CD4-positive, alpha-beta T cell (primary cell): ENCODE data around the gene OR52M1. TPM values are rescaled to one million over a fixed set of nuclear protein-coding genes. Genes with fewer than 3 reads are reported as not detected.

Source experiments
- ATAC-seq: fragments of 200-7000 bp; cut with Tn5 transposase; one replicate; pipeline ENCODE4 v1.10.0; 2022; ENCODE audit warnings: mild to moderate bottlenecking; ENCODE audit not compliant: poor library complexity
- CTCF ChIA-PET: fragments of 350-600 bp; sonication (Branson Sonifier 250); formaldehyde crosslinking; loops from one replicate; lab custom pipeline; 2021; ENCODE audit warnings: antibody characterized with exemption, inconsistent platforms; lab: Charles Lee
- POLR2A ChIA-PET: fragments of 350-600 bp; sonication (Branson Sonifier 250); formaldehyde crosslinking; loops from one replicate; lab custom pipeline; 2021; ENCODE audit warnings: antibody characterized with exemption, inconsistent platforms; lab: Charles Lee
- DNase-seq, 14 experiments: peaks; one replicate each; pipeline ENCODE4 v3.0.0-alpha.2; 2013 to 2020; ENCODE audit warnings: mixed read lengths in 2 of 14
- H3K27ac ChIP-seq, 2 donors: one replicate each; pipeline versions ENCODE4 v1.5.1 to v1.7.0; 2013; ENCODE audit warnings: low read length in 2 of 2, low read depth in 1 of 2, mild to moderate bottlenecking in 1 of 2
- H3K27me3 ChIP-seq, 2 experiments: 1 replicate in 1 of 2; 2 replicates in 1 of 2; pipeline versions ENCODE4 v1.6.1 to v1.7.0; 2013; ENCODE audit warnings: low read length in 2 of 2, control low read depth in 1 of 2, mild to moderate bottlenecking in 1 of 2, moderate library complexity in 1 of 2; ENCODE audit not compliant: insufficient read depth in 2 of 2, control insufficient read depth in 1 of 2
- H3K36me3 ChIP-seq: one replicate; pipeline ENCODE4 v1.6.1; 2013; ENCODE audit warnings: low read length, control low read depth; ENCODE audit not compliant: insufficient read depth
- H3K4me1 ChIP-seq: one replicate; pipeline ENCODE4 v1.6.1; 2013; ENCODE audit warnings: low read length, control low read depth; ENCODE audit not compliant: insufficient read depth
- H3K4me3 ChIP-seq: one replicate; pipeline ENCODE4 v1.5.1; 2013; ENCODE audit warnings: mild to moderate bottlenecking, low read length, moderate library complexity
- H3K9me3 ChIP-seq, 2 experiments: 1 replicate in 1 of 2; 2 replicates in 1 of 2; pipeline versions ENCODE4 v1.6.1 to v1.7.0; 2013; ENCODE audit warnings: low read length in 2 of 2, mild to moderate bottlenecking in 2 of 2, control low read depth in 1 of 2, moderate library complexity in 1 of 2; ENCODE audit not compliant: control insufficient read depth in 1 of 2, insufficient read depth in 1 of 2
- H3K27ac Mint-ChIP-seq: one replicate; pipeline ENCODE4 v1.8.0; 2020; ENCODE audit warnings: mixed read lengths
- H3K27me3 Mint-ChIP-seq: one replicate; pipeline ENCODE4 v1.8.0; 2021; ENCODE audit warnings: mixed read lengths
- H3K36me3 Mint-ChIP-seq: one replicate; pipeline ENCODE4 v1.8.0; 2021; ENCODE audit warnings: low read depth, mixed read lengths
- H3K4me1 Mint-ChIP-seq: one replicate; pipeline ENCODE4 v1.8.0; 2021; ENCODE audit warnings: low read depth, mixed read lengths
- H3K4me3 Mint-ChIP-seq: one replicate; pipeline ENCODE4 v1.8.0; 2020; ENCODE audit warnings: mild to moderate bottlenecking, mixed read lengths
- H3K9me3 Mint-ChIP-seq: one replicate; pipeline ENCODE4 v1.8.0; 2020; ENCODE audit warnings: mixed read lengths
- intact Hi-C, 2 experiments: fragments of 100-400 bp; cut with DNase I in 1 of 2; cut with micrococcal nuclease in 1 of 2; formaldehyde crosslinking; loops; one replicate each; pipeline versions ENCODE4 v1.15.1 to v1.9.0; 2023 to 2025; cut with DNase I, micrococcal nuclease
- total RNA-seq, 174 experiments: library from RNA in 2 of 174; stranded (reverse) in 2 of 174; gene quantifications; one replicate each; pipeline ENCODE4 v1.2.3 and lab custom pipeline; 2021 to 2026
- TF ChIP-seq, protein P1 (sequence below): fragments of 200-600 bp; IDR thresholded peaks from one replicate; pipeline ENCODE4 v1.8.0; 2022; ENCODE audit warnings: antibody characterized with exemption, mild to moderate bottlenecking

Gene OR52M1
- total RNA-seq, 2 experiments from 2014 or later, result not detected

DNA sequence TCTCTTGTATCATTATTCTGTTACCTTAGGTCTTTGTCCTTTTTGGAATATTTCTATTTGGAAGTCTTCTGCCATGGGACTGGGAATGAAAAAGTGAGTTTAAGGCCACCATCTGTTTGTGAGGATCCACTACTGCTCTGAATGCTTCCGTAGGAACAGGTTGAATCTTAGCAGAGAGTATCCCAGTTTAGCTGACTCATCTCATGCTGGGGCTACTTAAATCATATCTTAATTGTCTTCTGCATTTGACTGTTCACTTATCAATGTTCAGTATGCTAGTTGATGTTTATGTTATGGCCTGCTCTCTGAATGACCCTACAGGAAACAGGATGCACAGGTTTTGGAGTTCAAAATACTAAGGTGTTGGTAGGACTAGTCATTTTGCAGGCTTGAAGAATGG, 35.1 kb downstream of the OR52M1 start:
- H3K4me1 Mint-ChIP-seq, result no peaks in the 10 kb centered on the region
- Histone ChIP-seq H3K9me3 (no peaks in the 10 kb centered on the region), H3K36me3 (no peaks in the 10 kb centered on the region), H3K4me1 (no peaks in the 10 kb centered on the region), H3K27ac (no peak overlapping the region), H3K4me3 (no peak overlapping the region), H3K27me3 (peaks cover 0 to 22% of the 10 kb centered on the region in 2 experiments)
- TF ChIP-seq, protein P1, sequence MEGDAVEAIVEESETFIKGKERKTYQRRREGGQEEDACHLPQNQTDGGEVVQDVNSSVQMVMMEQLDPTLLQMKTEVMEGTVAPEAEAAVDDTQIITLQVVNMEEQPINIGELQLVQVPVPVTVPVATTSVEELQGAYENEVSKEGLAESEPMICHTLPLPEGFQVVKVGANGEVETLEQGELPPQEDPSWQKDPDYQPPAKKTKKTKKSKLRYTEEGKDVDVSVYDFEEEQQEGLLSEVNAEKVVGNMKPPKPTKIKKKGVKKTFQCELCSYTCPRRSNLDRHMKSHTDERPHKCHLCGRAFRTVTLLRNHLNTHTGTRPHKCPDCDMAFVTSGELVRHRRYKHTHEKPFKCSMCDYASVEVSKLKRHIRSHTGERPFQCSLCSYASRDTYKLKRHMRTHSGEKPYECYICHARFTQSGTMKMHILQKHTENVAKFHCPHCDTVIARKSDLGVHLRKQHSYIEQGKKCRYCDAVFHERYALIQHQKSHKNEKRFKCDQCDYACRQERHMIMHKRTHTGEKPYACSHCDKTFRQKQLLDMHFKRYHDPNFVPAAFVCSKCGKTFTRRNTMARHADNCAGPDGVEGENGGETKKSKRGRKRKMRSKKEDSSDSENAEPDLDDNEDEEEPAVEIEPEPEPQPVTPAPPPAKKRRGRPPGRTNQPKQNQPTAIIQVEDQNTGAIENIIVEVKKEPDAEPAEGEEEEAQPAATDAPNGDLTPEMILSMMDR, result no peak
- intact Hi-C loops, result no loop called here
- no peaks in the 10 kb centered on the region for H3K9me3 Mint-ChIP-seq
- peaks cover 44% of the 10 kb centered on the region for H3K27me3 Mint-ChIP-seq
- CTCF ChIA-PET, result no interaction called here
- ATAC-seq (no peak), DNase-seq (no peak)
- POLR2A ChIA-PET, result no interaction called here
- H3K27ac Mint-ChIP-seq, result no peak overlapping the region
- H3K36me3 Mint-ChIP-seq, result no peaks in the 10 kb centered on the region
- H3K4me3 Mint-ChIP-seq, result no peak overlapping the region

DNA sequence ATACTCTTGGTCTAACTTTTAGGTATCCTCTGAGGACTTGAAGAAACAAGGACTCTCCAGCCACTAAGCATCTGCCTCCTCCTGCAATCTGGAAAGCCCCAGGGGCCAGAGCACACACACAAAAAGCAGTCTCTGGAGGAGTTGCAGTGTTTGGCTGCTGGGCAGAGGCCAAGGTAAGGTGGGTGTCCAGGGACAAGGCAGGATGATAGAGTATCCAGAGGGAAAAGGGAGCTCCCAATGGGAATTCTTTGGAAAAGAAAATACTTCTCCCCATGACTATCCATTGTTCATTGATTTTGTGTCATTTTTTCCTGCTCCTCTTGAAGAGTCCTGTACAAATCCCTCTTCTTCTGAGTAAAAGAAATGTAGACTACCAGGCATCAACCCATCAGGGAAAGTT, 36.5 kb downstream of the OR52M1 start, which contains the start of gene OR52I2:
OR52I2 (plus strand) TSS at position 301 of the 400 bp plus-strand sequence.
- H3K27ac ChIP-seq, result no peak within 1 kb of the TSS
- Mint-ChIP-seq H3K27ac (no peak within 1 kb of the TSS), H3K4me3 (no peak within 1 kb of the TSS), H3K36me3 (no peaks in the 10 kb centered on the region), H3K9me3 (no peaks in the 10 kb centered on the region), H3K27me3 (peaks cover 56% of the 10 kb centered on the region), H3K4me1 (no peaks in the 10 kb centered on the region)
- H3K36me3 ChIP-seq, result no peaks in the 10 kb centered on the region
- TF ChIP-seq, protein P1, result no peak
- H3K27me3 ChIP-seq, result peaks cover 0 to 30% of the 10 kb centered on the region in 2 experiments
- POLR2A ChIA-PET, result no interaction called here
- no peak for DNase-seq
- H3K4me3 ChIP-seq, result no peak within 1 kb of the TSS
- intact Hi-C loops, result no loop called here
- CTCF ChIA-PET, result no interaction called here
- ATAC-seq, result no peak
- no peaks in the 10 kb centered on the region for H3K4me1 ChIP-seq
- no peaks in the 10 kb centered on the region for H3K9me3 ChIP-seq

DNA sequence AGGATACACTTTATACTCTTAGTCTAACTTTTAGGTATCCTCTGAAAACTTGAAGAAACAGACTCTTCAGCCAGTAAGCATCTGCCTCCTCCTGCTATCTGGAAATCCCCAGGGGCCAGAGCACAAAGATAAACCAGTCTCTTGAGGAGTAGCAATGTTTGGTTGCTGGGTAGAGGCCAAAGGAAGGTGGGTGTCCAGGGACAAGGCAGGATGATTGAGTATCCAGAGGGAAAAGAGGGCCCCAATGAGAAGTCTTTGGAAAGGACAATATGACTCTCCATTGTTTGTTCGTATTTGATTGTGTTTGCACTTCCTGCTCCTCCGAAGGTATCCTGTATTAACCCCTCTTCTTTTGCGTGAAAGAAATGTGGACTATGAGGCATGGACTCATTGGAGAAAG, 44.0 kb downstream of the OR52M1 start:
- no peak for ATAC-seq
- Histone ChIP-seq H3K27me3 (peaks cover 0 to 20% of the 10 kb centered on the region in 2 experiments), H3K36me3 (no peaks in the 10 kb centered on the region), H3K27ac (no peak overlapping the region), H3K4me3 (no peak overlapping the region), H3K9me3 (no peaks in the 10 kb centered on the region), H3K4me1 (no peaks in the 10 kb centered on the region)
- no peaks in the 10 kb centered on the region for H3K9me3 Mint-ChIP-seq
- H3K4me1 Mint-ChIP-seq, result no peaks in the 10 kb centered on the region
- H3K27ac Mint-ChIP-seq, result no peak overlapping the region
- H3K27me3 Mint-ChIP-seq, result peaks cover 36% of the 10 kb centered on the region
- H3K36me3 Mint-ChIP-seq, result no peaks in the 10 kb centered on the region
- H3K4me3 Mint-ChIP-seq, result no peak overlapping the region
- intact Hi-C loops, result no loop called here
- POLR2A ChIA-PET, result no interaction called here
- DNase-seq, result no peak
- CTCF ChIA-PET, result no interaction called here
- TF ChIP-seq, protein P1, result no peak
